Endothelial cell of umbilical vein (primary cell): Measurements from ENCODE around the gene KLC1.

Source experiments
- EZH2 ChIP-seq: IDR thresholded peaks from 2 replicates; pipeline ENCODE4 v1.6.1; 2012; ENCODE audit warnings: borderline replicate concordance, low read depth, mild to moderate bottlenecking, moderate library complexity, low read length, inconsistent platforms; ENCODE audit not compliant: severe bottlenecking
- FOS ChIP-seq: IDR thresholded peaks from 2 replicates; pipeline ENCODE4 v1.6.1; 2011; ENCODE audit warnings: mild to moderate bottlenecking, low read length, moderate library complexity, borderline replicate concordance; ENCODE audit not compliant: insufficient read depth
- GATA2 ChIP-seq: IDR thresholded peaks from 2 replicates; pipeline ENCODE4 v1.7.0; 2011; ENCODE audit warnings: low read depth, mild to moderate bottlenecking, moderate library complexity, mixed read lengths, low read length; ENCODE audit not compliant: insufficient read length, insufficient read depth
- JUN ChIP-seq: IDR thresholded peaks from 2 replicates; pipeline ENCODE4 v1.6.1; 2011; ENCODE audit warnings: borderline replicate concordance, low read depth; ENCODE audit not compliant: insufficient read length, insufficient read depth
- MAX ChIP-seq: IDR thresholded peaks from 2 replicates; pipeline ENCODE4 v1.6.1; 2011; ENCODE audit not compliant: insufficient read depth, insufficient read length
- MYC ChIP-seq: IDR thresholded peaks from one replicate; pipeline ENCODE4 v1.6.1; 2011; ENCODE audit warnings: mild to moderate bottlenecking, low read depth, low read length
- POLR2A ChIP-seq: IDR thresholded peaks from 2 replicates; pipeline ENCODE4 v1.6.1; 2012; ENCODE audit warnings: low read depth, mild to moderate bottlenecking, control low read depth, low read length
- POLR2AphosphoS5 ChIP-seq: IDR thresholded peaks from 2 replicates; pipeline ENCODE4 v1.6.1; 2012; ENCODE audit warnings: low read depth, mild to moderate bottlenecking, control low read depth, low read length, moderate library complexity; ENCODE audit not compliant: insufficient read depth
- TF ChIP-seq, protein P1 (sequence below), 2 donors: IDR thresholded peaks; 1 replicate in 1 of 2; 2 replicates in 1 of 2; pipeline ENCODE4 v1.5.1; 2011; ENCODE audit warnings: low read length in 2 of 2, mild to moderate bottlenecking in 2 of 2, moderate library complexity in 2 of 2, control low read depth in 1 of 2, inconsistent platforms in 1 of 2, low read depth in 1 of 2; ENCODE audit not compliant: insufficient read depth in 1 of 2; ENCODE audit errors: extremely low read depth in 1 of 2

DNA sequence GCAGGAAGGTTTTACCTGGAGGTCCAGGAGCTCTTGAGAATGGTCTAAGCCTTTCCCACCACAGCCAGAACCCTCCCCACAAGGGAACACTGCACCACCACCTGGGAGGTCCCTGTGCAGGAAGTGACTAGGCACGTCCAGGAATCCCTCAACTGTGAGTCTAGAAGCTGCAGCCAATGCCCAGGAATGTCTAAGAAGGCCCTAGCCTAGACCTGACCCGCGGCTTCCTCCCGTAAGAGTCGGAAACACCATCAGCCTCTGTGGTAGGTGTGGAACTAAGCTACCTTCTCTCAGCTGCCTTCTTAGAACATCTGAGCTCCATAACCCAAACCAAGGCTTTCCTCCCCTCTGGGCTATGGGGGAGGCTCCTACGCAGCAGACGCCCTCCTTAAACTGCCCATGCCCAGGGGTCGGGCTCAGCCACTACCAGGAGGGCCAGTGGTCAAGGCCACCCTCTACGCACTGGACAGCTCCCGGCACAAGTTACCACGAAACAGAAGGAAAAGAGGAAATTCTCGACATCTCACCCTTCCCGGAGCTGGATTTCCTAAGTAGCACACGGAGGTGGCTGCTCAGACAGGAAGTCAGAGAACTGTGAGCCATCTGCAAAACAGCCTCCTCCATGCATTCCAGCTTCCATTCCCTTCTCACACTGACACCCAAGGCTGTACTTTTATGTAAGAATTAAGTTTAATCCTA lies 112.1 kb downstream of the KLC1 start:
- no peak for TF ChIP-seq POLR2A
- TF ChIP-seq, protein P1, sequence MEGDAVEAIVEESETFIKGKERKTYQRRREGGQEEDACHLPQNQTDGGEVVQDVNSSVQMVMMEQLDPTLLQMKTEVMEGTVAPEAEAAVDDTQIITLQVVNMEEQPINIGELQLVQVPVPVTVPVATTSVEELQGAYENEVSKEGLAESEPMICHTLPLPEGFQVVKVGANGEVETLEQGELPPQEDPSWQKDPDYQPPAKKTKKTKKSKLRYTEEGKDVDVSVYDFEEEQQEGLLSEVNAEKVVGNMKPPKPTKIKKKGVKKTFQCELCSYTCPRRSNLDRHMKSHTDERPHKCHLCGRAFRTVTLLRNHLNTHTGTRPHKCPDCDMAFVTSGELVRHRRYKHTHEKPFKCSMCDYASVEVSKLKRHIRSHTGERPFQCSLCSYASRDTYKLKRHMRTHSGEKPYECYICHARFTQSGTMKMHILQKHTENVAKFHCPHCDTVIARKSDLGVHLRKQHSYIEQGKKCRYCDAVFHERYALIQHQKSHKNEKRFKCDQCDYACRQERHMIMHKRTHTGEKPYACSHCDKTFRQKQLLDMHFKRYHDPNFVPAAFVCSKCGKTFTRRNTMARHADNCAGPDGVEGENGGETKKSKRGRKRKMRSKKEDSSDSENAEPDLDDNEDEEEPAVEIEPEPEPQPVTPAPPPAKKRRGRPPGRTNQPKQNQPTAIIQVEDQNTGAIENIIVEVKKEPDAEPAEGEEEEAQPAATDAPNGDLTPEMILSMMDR (IDR thresholded peaks at IDR 0.05; ENCODE audit: extremely low read depth in 1 of 2, insufficient read depth in 1 of 2, low read depth in 1 of 2, low read length in 2 of 2) = no peak
- TF ChIP-seq EZH2 = no peak
- no peak for TF ChIP-seq MYC
- TF ChIP-seq POLR2AphosphoS5 = no peak
- no peak for TF ChIP-seq MAX
- TF ChIP-seq JUN = no peak
- TF ChIP-seq GATA2 = no peak
- no peak for TF ChIP-seq FOS
